ACHN (cell line): ENCODE data around the gene UBE2I.
A peak's percentile ranks its signal among the peaks of the same experiment; 100 is the strongest.

Experiments
- DNase-seq: peaks from one replicate; pipeline ENCODE4 v3.0.0-alpha.2; 2015
- in situ Hi-C: cut with HindIII; loops from 2 replicates; pipeline ENCODE4 v1.10.0; 2017; ENCODE audit warnings: low sequenced_read_pairs, low pct_ligation_motif_present, low pct_unique_long_range_greater_than_20kb

UBE2I gene

GRCh38 chr16:1333854-1334700 is 24.6 kb downstream of the UBE2I start:
- no peak for DNase-seq

GRCh38 chr16:1334739-1335138 is 25.3 kb downstream of the UBE2I start:
- in situ Hi-C loops: no loop called here

More at GRCh38 chr16:1333854-1334700, 24.6 kb downstream of the UBE2I start:
- in situ Hi-C loops: no loop called here

DNA sequence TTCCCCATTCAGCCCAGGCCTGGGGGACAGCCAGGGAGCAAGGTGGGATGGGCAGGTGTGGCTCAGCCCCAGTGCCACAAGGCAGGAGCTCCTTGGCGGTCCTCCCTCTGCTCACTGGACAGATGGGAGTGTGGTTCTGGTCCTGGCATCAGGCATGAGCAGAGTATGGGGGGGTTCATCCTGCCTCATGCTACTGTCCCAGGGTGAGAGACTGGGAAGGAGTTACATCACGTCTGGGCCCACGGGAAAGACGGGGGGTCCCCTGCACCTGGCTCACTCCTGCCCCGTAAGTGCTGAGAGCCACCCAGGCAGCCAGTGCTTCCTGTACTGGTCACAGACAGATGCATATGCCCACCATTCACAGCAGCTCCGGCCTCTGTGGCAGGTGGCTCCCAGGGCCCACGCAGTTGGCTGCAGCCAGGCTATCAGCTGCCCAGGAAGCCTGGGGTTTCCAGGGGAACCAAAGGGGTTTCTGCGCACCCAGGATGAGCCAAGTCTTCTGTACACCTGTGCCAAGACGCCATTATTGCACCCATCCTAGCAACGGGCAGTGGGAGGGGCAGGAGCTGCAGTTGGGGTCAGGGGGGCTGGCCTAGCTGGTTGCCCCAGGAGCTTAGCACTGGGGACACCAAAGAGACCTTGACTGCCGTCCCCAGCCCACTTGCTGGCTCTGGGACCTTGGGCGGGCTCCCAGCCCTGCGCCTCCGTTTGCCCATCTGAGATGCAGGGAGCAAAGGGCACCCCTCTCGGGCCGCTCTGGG is 26.0 kb downstream of the UBE2I start:
- in situ Hi-C loops: no loop called here
- no peak for DNase-seq

More at GRCh38 chr16:1334739-1335138, 25.3 kb downstream of the UBE2I start:
- DNase-seq: no peak

DNA sequence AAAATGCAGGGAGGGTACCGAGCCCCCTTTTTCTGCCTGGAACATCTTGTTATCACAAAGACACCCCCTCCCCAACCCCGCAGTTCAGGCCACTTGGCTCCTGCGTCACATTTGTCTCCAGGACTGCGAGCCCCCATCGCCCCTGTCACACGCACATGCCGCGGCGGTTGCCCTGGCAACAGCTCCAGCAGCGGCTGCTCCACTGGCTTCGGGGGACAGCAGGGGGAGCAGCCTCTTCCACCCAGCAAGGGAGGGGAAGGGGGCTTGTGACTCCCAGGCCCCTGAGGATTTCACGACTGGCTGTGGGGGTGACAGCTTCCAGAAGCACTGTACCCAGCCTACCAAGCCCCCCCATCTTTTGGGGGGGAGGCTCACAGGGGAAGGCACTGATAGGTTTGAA is 26.6 kb downstream of the UBE2I start:
- DNase-seq: no peak
- in situ Hi-C loops: no loop called here

- in situ Hi-C loops: no loop called here
These were observed 27.2 kb downstream of the UBE2I start for GRCh38 chr16:1336619-1337018.

GRCh38 chr16:1337486-1337885 is 28.1 kb downstream of the UBE2I start:
- in situ Hi-C loops: no loop called here

More at GRCh38 chr16:1336619-1337018, 27.2 kb downstream of the UBE2I start:
- DNase-seq: no peak

DNA sequence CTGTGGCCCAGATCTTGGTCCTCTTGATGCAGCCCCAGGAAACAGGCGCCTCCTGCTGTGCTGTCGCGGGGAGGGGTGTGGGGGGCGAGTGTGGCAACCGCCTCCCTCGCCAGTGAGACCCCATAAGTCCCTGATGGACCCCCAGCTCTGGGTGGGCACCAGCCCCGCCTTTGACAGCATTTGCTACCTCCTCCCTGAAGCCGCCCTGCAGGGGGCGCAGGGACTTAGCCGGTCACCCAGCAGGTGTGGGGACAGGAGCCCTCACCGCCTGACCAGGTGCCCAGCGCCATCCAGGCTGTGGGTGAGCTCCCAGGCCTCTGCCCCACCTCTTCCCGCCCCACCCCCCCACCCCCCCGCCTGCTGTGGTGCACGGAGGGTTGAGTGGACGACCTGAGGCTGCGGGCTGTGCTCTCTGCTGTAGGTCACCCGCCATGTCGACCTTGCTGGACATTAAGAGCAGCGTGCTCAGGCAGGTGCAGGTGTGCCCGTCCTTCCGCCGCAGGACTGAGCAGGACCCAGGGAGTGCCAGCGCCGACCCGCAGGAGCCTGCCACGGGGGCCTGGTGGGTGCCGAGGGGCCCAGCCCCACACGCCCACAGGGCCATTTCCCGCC is 28.8 kb downstream of the UBE2I start:
- DNase-seq: peak; percentile 22
- in situ Hi-C loops: no loop called here

More at GRCh38 chr16:1337486-1337885, 28.1 kb downstream of the UBE2I start:
- no peak for DNase-seq

DNA sequence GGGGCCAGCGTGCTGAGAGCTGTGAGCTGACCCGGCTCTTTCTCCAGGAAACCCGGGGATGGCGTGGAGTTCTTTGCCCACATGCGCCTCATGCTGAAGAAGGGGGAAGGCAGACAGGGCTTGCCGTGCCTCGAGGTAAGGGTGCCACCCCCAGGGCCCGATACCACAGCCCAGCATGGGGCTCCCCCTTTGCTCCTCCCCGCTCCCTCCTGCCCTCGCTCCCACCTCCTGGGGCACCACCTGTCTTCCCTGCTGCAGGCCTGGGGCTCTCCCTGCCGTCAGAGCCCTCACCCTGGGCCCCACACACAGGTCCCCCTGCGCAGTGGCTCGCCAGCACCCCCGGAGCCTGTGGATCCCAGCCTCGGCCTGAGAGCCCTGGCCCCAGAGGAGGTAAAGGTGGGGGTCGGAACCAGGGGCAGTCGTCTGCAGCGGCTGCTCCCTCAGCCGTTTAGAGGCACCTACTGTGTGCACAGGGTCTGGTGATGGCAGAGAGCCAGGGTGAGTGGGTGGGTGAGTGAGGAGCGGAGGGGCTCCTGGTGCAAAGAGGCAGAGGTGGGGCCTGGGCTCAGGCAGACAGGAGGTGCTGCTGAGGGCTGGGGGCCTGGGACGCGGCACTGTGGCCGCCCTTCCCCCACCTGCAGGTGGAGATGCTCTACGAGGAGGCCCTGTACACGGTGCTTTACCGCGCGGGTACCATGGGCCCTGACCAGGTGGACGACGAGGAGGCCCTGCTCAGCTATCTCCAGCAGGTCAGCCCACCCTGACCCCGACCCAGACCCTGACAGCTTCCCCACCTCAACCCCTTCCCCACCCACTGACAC is 29.6 kb downstream of the UBE2I start:
- in situ Hi-C loops: no loop called here
- DNase-seq: no peak

GRCh38 chr16:1340730-1341494 is 31.5 kb downstream of the UBE2I start:
- no peak for DNase-seq
- in situ Hi-C loops: no loop called here

- in situ Hi-C loops: no loop called here
- no peak for DNase-seq
These were observed 32.3 kb downstream of the UBE2I start for GRCh38 chr16:1341495-1342420.

- DNase-seq: peak; percentile 99
- in situ Hi-C loops: no loop called here
These were observed 33.3 kb downstream of the UBE2I start for GRCh38 chr16:1342526-1343427.

DNA sequence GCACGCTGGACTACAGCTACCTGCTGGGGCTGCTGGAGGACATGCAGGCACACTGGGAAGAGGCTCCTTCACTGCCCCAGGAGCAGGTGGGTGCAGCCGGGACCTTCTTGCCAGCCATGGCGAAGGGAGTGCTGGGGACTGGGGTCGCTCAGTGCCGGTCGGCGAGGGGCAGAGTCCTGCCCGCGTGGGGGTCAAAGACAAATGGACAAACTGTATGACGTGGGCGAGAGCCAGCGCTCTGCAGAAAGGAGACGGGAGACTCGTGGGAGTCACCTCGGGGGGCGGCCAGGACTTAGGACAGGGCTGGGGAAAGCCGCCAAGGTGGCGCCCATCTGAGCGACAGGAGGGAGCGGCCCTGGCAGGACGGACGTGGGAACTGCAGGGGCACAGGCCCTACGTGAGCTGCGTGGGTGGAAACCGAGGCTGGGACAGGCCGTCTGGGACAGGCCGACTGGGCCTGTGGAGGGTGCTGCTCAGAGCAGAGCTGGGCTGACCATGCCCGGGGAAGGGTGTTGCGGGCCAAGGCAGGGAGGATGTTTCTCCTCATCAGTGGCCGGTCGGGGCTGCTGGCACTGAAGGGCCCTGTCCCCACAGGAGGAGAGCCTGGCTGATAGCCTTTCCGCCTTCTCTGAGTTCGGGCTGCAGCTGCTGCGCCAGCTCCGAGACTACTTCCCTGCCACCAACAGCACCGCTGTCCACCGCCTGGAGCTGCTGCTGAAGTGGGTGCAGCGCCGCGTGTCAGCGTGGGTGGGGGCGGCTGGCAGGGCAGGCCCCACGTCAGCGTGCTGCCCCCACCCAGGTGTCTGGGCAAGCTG is 34.2 kb downstream of the UBE2I start:
- DNase-seq: no peak
- in situ Hi-C loops: no loop called here

DNA sequence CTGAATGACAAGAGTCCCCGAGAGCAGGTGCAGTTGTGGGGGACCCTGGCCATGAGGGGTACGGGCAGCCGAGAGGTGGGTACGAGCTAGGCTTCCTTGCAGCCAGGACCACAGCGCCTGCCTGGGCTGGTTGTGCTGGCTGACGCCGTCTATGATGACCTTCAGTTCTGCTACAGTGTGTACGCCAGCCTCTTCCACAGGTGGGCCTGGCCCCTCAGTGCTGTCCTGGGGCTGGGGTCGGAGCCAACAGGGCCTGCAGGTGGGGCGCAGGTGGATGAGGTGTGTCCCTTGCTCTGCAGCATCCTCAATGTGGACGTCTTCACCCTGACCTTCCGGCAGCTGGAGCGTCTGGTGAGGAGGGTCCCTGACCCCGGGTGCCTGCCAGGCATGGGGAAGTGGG is 35.1 kb downstream of the UBE2I start:
- in situ Hi-C loops: no loop called here
- no peak for DNase-seq

- in situ Hi-C loops: no loop called here
- DNase-seq: no peak
These were observed 35.7 kb downstream of the UBE2I start for GRCh38 chr16:1345087-1345486.
